TTC549 (cell line): ENCODE results near the gene ARL4A.
"Not testable (repeated sequence)": the region's sequence is repeated elsewhere in the genome, so short reads cannot be mapped to it uniquely, and the experiment has no call there.

Source experiments
- FAIRE-seq: peaks from 2 replicates; lab custom pipeline; 2012; peaks lifted over from hg19 to GRCh38; lab: Jason Lieb, UNC

The ARL4A gene

DNA sequence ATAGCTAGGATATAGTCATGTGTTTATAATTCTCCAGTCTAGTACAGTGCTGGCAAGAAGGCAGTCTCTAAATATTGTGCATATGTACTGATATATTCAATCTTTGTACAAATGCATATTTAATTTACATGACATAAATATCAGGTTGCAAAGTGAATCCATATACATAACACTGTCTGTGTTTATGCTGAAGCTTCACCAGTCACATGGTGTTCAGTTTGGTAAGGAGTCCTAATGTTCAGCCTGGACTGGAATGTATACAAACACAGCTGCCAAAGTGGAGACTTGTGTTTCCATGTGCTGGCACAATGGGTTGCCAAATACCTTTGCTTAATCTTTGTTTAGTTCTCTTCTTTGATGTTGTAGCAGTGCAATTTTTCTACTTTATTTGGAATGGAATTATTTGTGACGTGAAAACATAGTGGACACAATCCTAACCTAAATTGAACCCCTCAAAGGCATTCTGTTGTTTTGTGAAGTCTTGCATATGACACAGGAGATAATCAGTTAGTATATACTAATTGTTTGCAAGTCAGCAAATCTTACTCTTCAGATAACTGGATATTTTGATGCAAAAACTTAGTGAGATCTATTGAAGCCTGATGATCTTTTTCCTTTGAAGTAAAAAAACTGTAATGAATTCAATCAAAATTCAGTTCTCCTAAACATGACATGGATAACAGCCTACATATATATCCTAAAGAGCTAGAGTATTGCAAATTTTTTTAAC is 17.3 kb upstream of the ARL4A start:
- FAIRE-seq, result no peak

DNA sequence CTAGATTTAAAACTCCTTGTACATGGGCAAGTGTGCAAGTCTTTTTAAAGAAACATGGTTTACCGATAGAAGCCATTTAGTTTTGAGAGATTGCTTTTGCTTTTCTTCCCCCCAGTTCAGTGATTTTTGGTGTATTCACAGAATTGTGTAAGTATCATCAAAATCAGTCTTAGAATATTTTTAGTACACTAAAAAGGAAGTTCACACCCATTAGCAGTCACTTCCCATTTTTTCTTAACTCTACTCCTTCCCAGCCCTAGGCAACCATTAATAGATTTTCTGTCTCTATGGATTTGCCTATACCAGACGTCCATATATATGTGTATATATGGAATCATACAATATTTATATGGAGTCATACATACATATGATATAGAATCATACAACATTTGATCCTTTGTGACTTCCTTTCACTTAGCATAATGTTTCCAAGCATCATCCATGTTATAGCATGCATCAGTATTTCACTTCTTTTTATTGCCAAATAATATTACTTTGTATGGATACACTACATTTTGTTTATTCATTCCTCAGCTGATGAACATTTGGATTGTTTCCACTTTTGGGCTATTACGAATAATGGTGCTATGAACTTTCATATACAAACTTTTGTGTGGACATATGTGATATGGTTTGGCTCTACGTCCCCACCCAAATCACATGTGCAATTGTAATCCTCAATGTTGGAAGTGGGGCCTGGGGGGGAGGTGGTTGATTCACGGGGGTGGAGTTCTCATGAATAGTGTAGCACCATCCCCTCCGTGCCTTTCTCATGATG is 16.5 kb upstream of the ARL4A start:
- FAIRE-seq, result no peak

DNA sequence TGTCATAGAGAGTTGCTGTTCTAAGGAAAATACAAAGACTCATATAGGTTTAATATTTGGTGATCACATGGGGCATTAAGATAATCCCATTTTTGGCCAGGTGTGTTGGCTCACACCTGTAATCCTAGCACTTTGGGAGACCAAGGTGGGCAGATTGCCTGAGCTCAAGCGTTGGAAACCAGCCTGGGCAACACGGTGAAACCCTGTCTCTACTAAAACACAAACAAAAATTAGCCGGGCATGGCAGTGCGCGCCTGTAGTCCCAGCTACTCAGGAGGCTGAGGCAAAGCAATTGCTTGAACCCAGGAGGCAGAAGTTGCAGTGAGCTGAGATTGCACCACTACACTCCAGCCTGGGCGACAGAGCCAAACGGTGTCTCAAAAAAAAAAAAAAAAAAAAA is 14.0 kb upstream of the ARL4A start:
- not testable (repeated sequence) for FAIRE-seq

DNA sequence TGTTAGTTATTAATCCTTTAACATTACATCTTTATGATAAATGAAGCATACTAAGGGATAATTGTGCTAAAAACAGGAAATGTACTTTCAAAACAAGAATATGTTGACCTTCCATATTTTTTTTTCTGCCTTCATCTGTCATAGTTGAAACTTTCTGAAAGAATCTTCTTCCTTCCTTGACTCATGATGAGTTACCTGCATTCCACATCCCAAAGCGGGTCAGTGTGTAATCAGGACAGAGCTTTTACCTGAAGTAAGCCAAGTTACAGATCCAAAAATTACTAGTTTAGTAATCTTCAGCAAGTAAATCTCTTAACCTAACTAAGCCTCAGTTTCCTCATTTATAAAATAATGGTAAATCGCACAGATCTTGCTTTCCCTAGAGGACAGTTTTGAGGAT is 13.4 kb upstream of the ARL4A start:
- FAIRE-seq, result no peak

DNA sequence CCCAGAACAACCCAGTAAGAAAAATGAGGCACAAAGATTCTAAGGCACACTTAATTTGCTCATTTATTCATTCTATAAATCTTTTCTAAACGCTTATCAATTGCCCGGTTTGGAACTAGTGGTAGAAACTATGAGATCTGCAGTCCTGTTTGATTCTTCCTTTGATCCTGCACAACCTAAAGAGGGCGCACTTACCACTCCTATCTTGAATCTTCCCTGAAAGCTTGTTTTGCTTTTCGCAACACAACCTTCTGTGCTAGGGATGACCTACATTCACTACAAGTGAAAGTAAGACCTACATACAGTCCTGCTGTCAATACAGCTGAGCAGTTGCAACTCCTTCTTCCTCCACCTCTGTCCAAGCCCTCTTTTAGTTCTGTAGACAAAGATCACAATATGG is 12.6 kb upstream of the ARL4A start:
- FAIRE-seq, result no peak

DNA sequence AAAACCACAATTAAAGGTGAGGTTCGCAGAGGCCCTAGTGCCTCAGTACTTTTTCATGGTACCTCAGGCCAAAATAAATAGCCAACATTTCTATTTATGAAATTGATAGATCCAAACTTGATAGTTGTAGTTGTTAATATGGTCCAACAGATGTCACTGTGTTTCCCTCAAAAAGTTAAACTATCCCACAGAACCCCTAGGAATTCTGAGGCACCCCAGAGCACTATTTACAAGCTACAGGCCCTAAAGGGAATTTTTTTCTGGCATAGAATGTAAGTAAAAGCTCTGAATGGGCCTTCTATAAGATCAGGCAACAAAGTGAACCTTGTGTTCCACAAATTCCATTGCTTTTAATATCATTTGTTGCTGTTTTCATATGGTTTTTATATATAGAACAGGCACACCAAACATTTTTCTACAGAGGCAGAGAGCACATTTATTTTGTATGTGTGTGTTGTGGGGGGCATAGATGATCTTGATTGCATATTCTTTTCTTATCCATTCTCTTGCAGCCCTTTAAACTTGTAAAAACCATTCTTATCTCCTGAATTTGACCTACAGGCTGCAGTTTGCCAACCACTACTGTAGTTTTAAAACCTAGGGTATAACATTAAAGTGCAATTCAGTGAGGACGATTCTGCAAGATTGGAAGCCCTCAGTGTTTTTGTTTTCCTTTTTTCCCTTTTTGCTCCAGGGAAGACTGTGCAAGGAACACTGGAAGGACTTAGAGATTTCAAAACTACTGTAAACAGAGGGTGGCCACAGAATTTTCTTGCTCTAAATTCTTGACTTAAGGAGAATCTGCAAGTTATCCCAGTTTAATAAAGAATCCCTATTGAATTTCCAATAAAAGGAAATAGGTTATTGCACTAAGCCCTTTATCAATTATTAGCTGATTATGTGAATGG is 3.5 kb upstream of the ARL4A start:
- no peak for FAIRE-seq

DNA sequence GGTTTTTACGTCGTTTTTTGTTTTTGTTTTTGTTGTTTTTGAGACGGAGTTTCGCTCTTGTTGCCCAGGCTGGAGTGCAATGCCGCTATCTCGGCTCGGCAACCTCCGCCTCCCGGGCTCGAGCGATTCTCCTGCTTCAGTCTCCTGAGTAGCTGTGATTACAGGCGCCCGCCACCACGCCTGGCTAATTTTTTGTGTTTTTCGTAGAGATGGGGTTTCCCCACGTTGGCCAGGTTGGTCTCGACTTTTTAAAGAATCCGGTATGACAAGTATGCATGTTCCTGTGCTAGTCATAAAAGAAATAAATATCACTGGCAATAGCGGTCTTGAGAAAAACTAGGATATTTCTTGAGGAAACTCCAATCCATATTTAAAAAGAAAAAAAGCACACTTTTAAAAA is 2.7 kb upstream of the ARL4A start:
- FAIRE-seq, result no peak

DNA sequence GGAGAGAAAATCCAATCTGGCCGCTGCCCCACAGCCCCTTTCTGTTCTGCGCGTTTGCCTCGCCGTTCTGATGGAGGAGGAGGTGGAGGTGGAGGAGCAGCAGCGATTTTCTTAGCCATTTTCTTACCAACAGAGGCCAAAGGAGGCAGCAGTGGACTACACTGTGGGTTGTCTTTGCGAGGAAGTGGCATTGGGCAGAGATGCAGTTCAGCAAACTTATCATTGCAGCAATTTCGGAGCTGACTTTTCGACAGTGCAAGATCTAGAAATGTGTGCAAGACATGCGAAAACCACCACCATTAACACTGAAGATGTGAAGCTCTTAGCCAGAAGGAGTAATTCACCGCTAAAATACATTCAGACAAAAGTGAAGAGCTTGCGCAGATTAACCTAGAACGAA is 1.9 kb upstream of the ARL4A start:
- FAIRE-seq, result no peak

DNA sequence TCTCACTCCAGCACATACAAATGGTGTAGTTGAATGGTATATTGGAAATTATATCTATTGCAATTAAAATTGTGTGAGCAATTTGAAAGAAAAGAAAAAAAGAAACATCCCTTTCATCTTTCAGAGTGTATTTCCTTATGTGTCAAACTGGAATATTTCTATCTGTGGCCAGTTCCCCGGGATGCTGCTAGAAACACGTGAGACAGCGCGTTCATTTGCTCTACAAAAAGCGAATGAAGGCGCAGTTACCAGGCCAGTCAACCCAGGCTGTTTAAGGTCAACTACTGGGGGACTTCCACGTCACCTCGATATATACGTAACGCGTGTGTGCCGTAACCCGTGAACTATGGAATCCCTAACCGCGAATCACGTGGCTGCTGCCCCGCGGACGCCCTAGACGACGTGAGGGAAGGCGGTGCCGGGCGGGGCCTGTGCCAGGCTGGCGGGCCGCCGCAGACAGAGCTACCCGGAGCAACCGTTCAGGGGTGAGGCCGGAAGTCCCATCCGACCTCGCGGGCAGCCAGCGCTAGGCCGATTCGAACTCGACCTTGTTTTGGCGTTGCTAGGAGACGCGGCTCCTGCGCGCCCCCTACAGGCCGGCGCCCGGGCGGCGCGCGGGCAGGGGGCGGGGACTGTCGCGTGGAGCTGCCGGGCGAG is 1.1 kb upstream of the ARL4A start:
- FAIRE-seq, result peak; percentile 86

DNA sequence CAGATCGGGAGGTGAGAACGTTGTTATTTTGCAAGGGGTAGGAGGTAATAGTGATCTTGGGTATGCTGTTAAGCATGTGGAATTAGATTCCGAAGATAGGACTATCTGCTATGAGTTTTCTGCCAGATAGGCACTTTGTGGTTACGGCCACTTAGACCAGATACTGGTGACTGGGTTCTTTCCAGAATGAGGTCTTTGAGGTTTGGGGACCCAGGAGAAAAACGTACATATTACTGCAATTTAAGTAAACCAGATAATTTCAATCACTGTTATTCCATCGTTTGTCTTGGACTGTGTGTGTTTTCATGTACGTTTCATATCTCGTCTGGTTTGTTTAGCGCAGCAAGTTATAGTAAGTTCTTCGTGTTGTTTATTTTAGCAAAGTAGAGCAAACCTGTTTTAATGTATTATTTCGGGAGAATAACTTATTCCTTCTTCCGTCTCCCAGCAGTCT is 312 bp downstream of the ARL4A start:
- FAIRE-seq, result no peak

DNA sequence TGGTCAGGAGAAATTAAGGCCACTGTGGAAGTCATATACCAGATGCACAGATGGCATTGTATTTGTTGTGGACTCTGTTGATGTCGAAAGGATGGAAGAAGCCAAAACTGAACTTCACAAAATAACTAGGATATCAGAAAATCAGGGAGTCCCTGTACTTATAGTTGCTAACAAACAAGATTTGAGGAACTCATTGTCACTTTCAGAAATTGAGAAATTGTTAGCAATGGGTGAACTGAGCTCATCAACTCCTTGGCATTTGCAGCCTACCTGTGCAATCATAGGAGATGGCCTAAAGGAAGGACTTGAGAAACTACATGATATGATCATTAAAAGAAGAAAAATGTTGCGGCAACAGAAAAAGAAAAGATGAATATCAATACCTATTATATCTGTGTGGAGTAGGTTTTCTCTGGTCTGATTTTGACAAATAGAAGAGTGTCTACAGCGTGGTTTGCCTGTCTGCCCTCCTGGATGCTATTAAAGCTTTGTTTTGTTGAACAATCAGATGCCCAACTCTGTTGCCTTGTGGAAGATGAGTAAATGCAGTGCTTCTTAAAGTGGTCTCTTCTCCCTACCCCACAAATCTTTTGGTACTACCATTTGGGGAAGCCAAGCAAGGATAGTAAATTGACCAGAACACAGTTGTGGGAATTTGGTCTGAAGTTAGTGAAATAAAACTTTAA is 1.2 kb downstream of the ARL4A start:
- FAIRE-seq, result not testable (repeated sequence)

DNA sequence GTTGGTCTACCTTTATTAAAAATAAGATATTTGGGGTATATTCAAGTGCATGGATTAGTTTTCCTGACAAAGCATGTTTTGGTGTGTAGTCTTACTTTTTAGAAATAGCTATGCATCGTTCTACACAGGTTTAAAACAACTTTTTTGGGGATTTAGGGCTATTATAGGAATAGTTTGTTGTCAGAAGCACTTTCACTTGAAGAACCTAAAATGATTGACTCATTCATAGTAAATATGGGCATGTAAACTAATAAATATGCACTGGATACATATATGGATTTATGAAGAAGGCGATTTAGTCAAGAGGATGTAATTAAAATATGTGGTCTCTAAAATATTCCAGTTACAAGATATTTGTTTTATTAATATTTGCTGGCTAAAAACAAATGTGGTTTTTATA is 2.0 kb downstream of the ARL4A start:
- no peak for FAIRE-seq

DNA sequence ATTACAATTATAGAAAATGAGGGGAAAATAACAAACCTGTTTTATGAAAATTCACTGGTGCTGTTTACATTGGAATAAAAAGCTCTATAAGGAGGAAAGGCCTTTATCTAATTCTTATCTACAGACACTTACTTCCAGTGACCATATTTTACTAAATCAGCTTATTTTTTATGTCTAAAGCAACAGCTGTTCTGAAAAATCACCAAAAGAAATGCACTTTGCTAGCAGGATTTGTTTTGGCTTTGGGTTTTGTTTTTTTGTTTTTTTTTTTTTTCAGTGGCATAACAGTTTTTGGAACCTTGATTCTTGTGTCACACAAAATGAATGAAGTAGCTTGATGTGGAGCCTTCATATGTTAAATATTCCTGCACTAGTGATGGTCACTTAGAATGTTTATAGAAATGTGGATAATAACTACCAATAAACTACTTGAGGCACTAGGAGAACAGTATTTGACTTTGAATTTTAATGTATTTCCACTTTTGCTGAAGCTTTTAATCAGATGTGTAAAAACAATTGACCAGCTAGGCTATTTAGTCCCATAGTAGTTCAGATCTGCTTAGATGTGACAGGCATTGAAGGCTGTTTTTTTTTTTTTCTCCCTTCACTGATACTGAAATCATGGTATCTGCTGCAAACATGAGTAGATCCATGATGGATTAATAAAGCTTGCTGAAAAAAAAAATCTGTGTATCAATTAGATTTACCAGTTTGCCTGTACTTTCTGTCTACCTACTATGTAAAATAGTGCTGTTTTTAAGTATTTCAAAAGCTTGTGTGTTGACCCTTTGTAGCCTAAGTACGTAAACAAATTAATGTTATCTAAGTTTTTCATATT is 2.8 kb downstream of the ARL4A start:
- no peak for FAIRE-seq

DNA sequence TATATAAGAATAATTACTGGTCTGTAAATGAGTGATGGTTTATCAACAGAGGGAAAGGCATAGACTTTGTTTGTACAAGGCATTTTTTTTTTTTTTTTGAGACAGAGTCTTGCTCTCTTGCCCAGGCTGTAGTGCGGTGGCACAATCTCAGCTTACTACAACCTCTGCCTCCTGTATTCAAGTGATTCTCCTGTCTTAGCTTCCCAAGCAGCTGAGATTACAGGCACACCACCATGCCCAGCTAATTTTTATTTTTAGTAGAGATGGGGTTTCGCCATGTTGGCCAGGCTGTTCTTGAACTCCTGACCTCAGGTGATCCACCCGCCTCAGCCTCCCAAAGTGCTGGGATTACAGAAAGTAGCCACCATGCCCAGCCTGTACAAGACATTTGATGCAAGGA is 4.0 kb downstream of the ARL4A start:
- not testable (repeated sequence) for FAIRE-seq

DNA sequence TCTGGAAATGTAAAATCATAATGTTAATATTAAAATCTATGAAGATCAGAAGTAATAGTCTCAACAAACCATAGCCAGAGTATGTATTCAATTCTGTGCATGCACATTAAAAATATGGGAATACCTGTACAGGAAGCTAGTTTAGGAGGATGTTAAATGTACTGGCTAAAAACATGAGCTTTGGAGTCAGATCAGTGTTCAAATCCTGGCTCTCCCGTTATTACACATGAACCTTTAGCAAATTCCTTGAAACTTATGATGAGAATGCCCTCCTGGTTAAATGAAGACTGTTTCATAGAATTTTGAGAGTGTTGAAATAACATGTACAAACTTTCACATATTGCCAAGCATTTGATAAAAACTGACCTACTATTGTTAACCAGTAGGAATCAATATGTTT is 4.6 kb downstream of the ARL4A start:
- no peak for FAIRE-seq

DNA sequence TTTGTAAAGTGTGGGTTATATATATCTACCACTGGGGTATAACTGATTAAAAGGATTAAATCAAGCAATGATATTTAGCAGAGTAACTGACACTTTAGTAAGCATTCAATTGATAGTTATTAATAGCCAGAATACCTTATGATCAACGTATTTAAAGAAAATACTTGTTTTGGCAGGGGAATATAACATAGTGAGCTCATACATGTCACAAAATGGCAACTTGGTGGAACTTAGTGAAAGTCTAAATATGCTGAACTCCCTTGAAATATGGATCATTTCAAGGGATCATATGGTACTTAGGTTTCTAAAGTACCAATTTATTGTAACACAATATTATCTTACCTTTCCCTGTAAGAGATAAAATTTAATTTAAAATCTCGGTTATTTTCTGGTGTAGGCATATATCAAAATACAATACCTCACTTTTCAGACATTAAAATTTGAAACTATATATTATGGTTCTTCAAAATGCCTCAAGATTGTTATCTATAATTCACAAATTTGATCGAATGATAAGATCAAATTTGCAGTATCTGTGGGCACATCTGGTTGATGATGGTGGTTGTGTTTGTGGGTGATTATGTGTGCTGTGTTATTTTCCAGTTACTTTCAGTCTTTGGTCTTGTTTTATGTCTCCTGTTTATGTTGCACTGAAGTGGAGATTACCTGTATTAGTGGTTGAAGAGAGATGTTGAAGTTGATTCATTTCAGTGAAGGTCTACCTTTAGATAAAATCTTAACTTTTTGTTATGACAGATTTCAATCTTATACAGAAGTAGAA is 5.2 kb downstream of the ARL4A start:
- no peak for FAIRE-seq

DNA sequence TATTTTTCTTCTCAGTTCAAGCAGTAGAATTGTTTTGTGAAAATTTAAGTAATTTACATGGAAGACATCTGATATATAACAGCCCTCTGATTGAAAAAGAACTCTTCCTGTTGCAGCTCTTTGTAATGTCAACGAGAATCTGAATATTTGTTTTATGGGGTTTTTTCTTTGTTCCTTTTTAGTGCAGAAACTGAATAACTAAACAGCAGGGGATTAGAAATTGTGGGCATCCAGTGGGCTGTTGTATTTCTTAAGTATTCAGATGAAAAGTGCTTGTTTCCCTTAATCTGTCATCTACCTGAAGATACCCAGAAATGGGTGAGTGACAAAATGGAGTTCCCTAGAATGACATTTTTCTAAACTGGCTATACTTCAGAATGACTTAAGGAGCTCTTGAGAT is 7.4 kb downstream of the ARL4A start:
- FAIRE-seq, result no peak

DNA sequence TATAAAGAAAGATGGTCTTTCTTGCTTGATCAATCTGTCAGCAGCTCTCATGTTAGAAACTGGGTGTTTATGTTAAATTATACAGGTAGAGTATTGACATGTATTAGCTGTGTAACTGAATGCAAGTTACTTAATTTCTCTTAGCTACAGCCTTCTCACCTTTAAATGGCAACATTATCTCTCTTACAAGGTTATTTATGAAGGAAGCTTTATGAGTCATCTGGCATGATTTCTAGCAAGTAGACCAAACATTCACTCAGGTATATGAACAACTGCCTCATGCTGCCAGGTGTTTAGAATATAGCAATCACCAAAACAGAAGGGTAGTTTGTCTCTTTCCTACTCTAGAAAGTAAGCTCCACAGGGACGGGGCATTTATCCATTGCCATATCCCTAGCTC is 8.5 kb downstream of the ARL4A start:
- no peak for FAIRE-seq

DNA sequence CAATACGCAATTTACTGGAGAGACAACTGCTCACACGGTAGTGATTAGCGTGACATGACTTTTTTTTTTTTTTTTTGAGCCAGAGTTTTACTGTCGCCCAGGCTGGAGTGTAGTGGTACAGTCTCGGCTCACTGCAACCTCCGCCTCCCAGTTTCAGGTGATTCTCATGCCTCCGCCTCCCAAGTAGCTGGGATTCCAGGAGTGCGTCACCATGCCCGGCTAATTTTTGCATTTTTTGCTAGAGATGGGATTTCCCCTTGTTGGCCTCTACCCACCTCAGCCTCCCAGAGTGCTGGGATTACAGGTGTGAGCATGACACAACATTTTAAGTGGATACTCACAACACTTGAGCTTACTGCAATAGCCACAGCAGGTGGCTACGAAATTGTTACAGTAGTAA is 11.9 kb downstream of the ARL4A start:
- no peak for FAIRE-seq

DNA sequence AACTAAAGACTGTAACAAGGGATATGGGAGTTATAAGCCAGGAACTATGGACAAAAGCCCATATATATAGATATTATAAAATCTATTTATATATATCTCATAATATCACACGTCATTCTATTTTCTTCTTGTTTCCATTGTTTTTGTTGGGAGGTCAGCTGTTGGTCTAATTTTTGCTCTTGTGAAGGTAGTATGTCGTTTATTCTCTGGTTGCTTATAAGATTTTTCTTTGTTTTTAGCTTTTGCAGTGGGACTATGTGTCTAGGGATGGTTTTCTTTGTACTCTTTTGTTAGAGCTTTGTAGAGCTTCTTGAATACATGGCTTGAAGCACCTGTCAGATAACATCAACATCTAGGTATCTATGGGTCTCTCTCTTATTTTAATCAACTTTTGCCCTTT is 14.0 kb downstream of the ARL4A start:
- FAIRE-seq, result no peak
